Astrocyte of the spinal cord (primary cell): ENCODE data around the gene TOR1B.
A peak's percentile ranks its signal among the peaks of the same experiment; 100 is the strongest.

Experiments used
- DNase-seq: peaks from one replicate; pipeline ENCODE4 v3.0.0; 2011; ENCODE audit warnings: low read depth, low spot score
- H3K4me3 ChIP-seq: 2 replicates; pipeline ENCODE4 v1.5.1; 2011; ENCODE audit warnings: low read depth, mild to moderate bottlenecking, low read length, moderate library complexity
- in situ Hi-C: cut with HindIII; loops from 2 replicates; pipeline ENCODE4 v1.10.0; 2017; ENCODE audit warnings: low sequenced_read_pairs
- TF ChIP-seq, protein P1 (sequence below): IDR thresholded peaks from 2 replicates; pipeline ENCODE4 v1.5.1; 2012; ENCODE audit warnings: low read depth, mild to moderate bottlenecking, low read length, inconsistent platforms

The TOR1B gene

DNA sequence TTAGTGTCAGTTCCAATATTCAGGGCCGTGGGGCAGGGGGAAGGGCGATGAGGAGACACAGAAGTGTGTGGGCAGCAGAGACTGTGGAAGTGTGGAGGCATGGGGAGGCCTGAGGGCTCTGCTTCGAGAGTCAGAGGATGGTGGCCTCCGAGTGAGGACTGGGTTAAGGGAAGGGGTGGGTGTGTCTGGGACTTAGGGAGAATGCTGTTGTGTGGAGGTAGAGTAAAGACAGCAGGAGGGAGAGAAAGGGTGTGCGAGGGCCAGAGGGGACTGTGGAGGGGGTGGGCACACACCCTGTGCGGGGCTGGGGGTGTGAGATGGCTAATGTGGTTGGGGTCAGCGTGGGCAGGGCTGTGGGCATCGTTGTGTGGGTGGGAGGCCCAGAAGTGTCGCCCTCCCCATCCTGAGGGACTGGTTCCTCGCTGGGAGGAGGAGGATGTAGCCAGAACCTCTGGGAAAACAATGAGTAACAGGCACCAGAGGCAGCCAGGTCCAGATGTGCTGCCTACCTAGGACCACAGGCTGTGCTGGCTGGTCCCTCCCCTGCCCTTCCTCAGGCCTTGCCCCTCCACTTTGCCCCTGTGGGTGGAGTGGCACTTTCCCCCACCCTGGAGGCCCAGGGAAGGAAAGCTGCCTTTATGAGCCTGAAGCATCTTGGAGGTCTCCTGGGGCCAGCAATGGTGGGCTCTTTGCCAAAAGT is 36.5 kb downstream of the TOR1B start:
- in situ Hi-C loops = no loop called here
- DNase-seq = no peak
- H3K4me3 ChIP-seq = no peak overlapping the region
- TF ChIP-seq, protein P1, sequence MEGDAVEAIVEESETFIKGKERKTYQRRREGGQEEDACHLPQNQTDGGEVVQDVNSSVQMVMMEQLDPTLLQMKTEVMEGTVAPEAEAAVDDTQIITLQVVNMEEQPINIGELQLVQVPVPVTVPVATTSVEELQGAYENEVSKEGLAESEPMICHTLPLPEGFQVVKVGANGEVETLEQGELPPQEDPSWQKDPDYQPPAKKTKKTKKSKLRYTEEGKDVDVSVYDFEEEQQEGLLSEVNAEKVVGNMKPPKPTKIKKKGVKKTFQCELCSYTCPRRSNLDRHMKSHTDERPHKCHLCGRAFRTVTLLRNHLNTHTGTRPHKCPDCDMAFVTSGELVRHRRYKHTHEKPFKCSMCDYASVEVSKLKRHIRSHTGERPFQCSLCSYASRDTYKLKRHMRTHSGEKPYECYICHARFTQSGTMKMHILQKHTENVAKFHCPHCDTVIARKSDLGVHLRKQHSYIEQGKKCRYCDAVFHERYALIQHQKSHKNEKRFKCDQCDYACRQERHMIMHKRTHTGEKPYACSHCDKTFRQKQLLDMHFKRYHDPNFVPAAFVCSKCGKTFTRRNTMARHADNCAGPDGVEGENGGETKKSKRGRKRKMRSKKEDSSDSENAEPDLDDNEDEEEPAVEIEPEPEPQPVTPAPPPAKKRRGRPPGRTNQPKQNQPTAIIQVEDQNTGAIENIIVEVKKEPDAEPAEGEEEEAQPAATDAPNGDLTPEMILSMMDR = no peak

DNA sequence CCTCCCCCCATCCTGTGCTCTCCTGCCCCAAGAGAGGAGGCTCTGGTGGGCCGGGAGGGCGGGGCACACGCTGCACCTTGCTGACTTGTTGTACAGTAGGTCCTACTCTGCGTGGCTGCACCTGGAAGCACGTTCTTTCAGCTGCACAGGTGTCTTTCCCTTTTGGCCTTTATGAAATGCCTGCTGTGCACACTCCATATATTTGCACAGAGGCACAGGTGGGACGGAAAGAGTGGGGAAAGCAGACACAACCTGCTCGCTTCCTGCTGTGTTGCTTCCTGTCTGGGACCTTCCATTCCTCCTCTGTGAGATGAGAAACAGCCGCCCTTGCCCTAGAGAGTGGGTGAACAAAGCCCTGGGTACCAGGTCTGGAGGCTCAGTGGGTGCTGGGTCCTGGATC is 37.0 kb downstream of the TOR1B start:
- H3K4me3 ChIP-seq = no peak overlapping the region
- DNase-seq = no peak
- in situ Hi-C loops = no loop called here
- TF ChIP-seq, protein P1 = no peak

DNA sequence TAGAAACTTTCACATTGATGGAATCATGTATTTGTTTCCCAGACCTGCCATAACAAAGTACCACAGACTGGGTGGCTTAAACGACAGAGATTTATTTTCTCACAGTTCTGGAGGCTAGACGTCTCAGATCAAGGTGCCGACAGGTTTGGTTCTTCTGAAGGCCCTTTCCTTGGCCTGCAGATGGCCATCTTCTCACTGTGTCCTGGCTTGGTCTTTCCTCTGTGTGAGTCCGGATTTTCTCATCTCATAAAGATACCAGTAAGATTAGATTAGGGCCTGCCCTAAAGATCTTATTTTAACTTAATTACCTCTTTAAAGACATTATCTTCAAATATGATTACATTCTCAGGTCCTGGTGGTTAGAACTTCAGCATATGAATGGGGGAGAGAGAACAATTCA is 38.1 kb downstream of the TOR1B start:
- DNase-seq = no peak
- in situ Hi-C loops = no loop called here
- TF ChIP-seq, protein P1 = no peak
- no peak overlapping the region for H3K4me3 ChIP-seq

DNA sequence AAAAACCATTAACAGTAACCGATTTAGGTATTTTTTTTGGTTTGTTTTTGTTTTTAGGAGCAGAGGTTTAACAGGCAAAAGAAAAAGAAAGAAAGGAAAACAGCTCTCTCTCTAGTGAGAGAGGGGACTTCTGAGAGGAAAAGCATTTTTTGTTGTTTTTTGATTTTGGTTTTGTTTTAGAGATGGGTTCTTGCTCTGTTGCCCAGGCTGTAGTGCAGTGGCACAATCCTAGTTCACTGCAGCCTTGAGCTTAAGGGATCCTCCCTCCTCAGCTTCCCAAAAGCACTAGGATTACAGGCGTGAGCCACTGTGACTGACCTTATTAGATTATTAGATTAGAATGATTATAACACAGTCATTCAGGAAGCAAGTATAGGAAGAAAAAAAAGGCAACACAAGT is 42.4 kb downstream of the TOR1B start:
- DNase-seq = no peak
- TF ChIP-seq, protein P1 = no peak
- in situ Hi-C loops = no loop called here
- H3K4me3 ChIP-seq = no peak overlapping the region

DNA sequence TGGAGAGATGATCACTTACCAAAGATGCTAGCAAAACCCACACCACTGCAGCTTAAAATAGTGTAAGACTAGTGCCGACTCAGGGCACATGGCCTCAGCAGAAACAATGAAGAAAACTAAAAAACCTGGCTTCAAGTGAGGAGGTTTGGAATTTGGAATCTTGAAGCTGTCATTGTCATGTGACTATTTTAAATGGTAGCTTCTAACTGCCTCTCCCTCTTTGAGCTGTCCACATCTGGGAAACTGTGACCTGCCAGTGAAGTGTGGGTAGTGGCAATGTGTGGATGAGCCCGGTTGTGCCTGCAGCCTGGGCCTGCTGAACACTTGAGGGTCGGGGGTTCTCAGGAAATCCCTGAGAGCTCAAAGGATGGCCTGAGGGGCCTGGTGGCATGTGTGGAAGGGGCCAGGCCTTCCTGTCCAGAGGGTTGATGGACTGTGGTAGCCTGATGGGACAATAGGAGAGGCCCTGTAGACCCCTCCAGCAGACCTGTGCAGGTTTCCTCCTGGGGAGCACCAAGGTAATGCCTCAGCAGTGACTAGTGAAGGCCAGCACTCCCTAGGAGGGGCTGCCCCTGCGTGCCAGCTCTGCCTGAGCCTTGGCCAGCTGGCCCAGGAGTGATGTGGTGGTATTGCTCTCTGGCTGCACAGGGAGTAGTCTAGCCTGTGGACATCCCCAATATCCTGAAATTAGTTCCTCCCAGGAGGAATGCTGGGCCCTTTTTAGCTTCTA is 45.9 kb downstream of the TOR1B start:
- no peak overlapping the region for H3K4me3 ChIP-seq
- TF ChIP-seq, protein P1 = no peak
- in situ Hi-C loops = no loop called here
- DNase-seq = no peak

DNA sequence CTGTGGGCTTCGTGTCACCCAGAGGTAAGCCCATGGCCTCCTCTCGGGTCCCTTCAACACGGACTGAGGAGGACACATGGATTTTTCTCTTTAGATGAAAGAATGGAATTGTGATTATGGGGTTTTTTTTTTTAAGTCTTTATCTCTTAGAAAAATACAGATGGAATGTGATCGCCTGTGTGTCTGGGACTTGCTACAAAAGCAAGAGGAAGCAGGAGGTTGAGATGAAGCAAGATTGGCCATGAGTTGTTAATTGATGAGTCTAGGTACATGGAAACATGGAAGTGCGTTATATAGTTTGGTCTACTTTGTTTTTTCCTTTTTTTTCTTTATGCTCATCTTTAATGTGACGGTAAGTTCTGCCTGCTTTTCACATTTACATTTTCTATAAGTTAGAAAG is 46.9 kb downstream of the TOR1B start:
- in situ Hi-C loops = no loop called here
- H3K4me3 ChIP-seq = no peak overlapping the region
- TF ChIP-seq, protein P1 = no peak
- DNase-seq = peak; percentile 47
